A673 (cell line): ENCODE results near the gene ADAM19. TPM values are rescaled to one million over a fixed set of nuclear protein-coding genes. Genes with fewer than 3 reads are reported as not detected.

Experiments used
- BruUV-seq: library from RNA; stranded (reverse); fragments of 400-500 nt; replicated peaks from 2 replicates; lab custom pipeline; 2021; lab: Mats Ljungman, UMichigan
- CTCF ChIA-PET: fragments of 300-600 bp; sonication (Branson Sonifier 250); formaldehyde crosslinking; loops from one replicate; lab custom pipeline; 2022; ENCODE audit warnings: antibody characterized with exemption; lab: Charles Lee
- POLR2A ChIA-PET: fragments of 300-600 bp; sonication (Branson Sonifier 250); formaldehyde crosslinking; loops from one replicate; lab custom pipeline; 2022; ENCODE audit warnings: antibody characterized with exemption; ENCODE audit not compliant: low non-redundant PET; lab: Charles Lee
- DNase-seq: peaks from one replicate; pipeline ENCODE4 v3.0.0-alpha.2; 2015; ENCODE audit warnings: low spot score
- H3K27ac ChIP-seq: fragments of 200-600 bp; sonication (generic); 2 replicates; pipeline ENCODE4 v1.5.1; 2016; ENCODE audit warnings: mixed run types, low read depth, mild to moderate bottlenecking, mixed read lengths, antibody characterized with exemption, low read length; ENCODE audit not compliant: poor library complexity, severe bottlenecking
- H3K27me3 ChIP-seq: fragments of 200-600 bp; sonication (generic); replicated peaks from 2 replicates; pipeline ENCODE4 v1.6.1; 2017; ENCODE audit warnings: mixed run types, low read depth, mild to moderate bottlenecking, mixed read lengths, antibody characterized with exemption, low read length; ENCODE audit not compliant: insufficient read depth, poor library complexity
- H3K36me3 ChIP-seq: fragments of 200-600 bp; sonication (generic); 2 replicates; pipeline ENCODE4 v1.6.1; 2016; ENCODE audit warnings: mixed run types, mild to moderate bottlenecking, mixed read lengths, antibody characterized with exemption, low read length; ENCODE audit not compliant: insufficient read depth, poor library complexity, severe bottlenecking
- H3K4me1 ChIP-seq: fragments of 200-600 bp; sonication (generic); 2 replicates; pipeline ENCODE4 v1.6.1; 2017; ENCODE audit warnings: mixed run types, mild to moderate bottlenecking, mixed read lengths, antibody characterized with exemption, low read length; ENCODE audit not compliant: insufficient read depth, poor library complexity, severe bottlenecking
- H3K4me3 ChIP-seq: fragments of 200-600 bp; sonication (generic); 2 replicates; pipeline ENCODE4 v1.5.1; 2016; ENCODE audit warnings: low read depth, mixed run types, mild to moderate bottlenecking, mixed read lengths, low read length; ENCODE audit not compliant: poor library complexity, severe bottlenecking
- H3K9me3 ChIP-seq: fragments of 200-600 bp; sonication (generic); 2 replicates; pipeline ENCODE4 v1.6.1; 2016; ENCODE audit warnings: mixed run types, low read depth, mild to moderate bottlenecking, mixed read lengths, antibody characterized with exemption, low read length; ENCODE audit not compliant: poor library complexity, severe bottlenecking
- CTCF ChIP-seq: fragments of 300-800, 200-600 bp; sonication (generic); conservative IDR thresholded peaks from 2 replicates; pipeline ENCODE4 v1.5.1; 2017; ENCODE audit warnings: low read depth, mild to moderate bottlenecking, antibody characterized with exemption, low read length, moderate library complexity, mixed read lengths
- EZH2 ChIP-seq: fragments of 200-600 bp; sonication (generic); IDR thresholded peaks from 2 replicates; pipeline ENCODE4 v1.6.1; 2017; ENCODE audit warnings: borderline replicate concordance, low read depth, mild to moderate bottlenecking, mixed read lengths, antibody characterized with exemption, low read length; ENCODE audit not compliant: poor library complexity, severe bottlenecking
- intact Hi-C: fragments of 100-400 bp; cut with micrococcal nuclease; formaldehyde crosslinking; loops from one replicate; pipeline ENCODE4 v1.10.0; 2022; ENCODE audit not compliant: unreplicated experiment
- total RNA-seq: library from RNA; stranded (reverse); gene quantifications from 2 replicates; pipeline ENCODE4 v1.2.3, GENCODE V29; 2021

ADAM19 gene
- total RNA-seq, 1 experiment from 2014 or later = 1.7 TPM

- no TSS peak for BruUV-seq
- TF ChIP-seq EZH2 = no peak
- TF ChIP-seq CTCF = no peak
- POLR2A ChIA-PET = interaction anchor here (0.6 kb wide), 1 partner anchor 26 kb away, joined by 3 read pairs; no protein-coding TSS in a partner anchor
- CTCF ChIA-PET = interaction anchor here (0.6 kb wide), 1 partner anchor 132 kb away, joined by 3 read pairs; no protein-coding TSS in a partner anchor
- Histone ChIP-seq H3K4me3 (no peak overlapping the region), H3K9me3 (no peaks in the 10 kb centered on the region), H3K4me1 (peaks cover 8% of the 10 kb centered on the region), H3K27ac (no peak overlapping the region), H3K36me3 (no peaks in the 10 kb centered on the region), H3K27me3 (no peaks in the 10 kb centered on the region)
- intact Hi-C loops = no loop called here
- DNase-seq = peak; percentile 68
Measured at GRCh38 chr5:157464519-157465171, 110.9 kb downstream of the ADAM19 start.

- Histone ChIP-seq H3K36me3 (no peaks in the 10 kb centered on the region), H3K27me3 (no peaks in the 10 kb centered on the region), H3K4me1 (peaks cover 8% of the 10 kb centered on the region), H3K27ac (no peak overlapping the region), H3K4me3 (no peak overlapping the region), H3K9me3 (no peaks in the 10 kb centered on the region)
- intact Hi-C loops = no loop called here
- no TSS peak for BruUV-seq
- CTCF ChIA-PET = interaction anchor here (0.6 kb wide), 1 partner anchor 132 kb away, joined by 3 read pairs; no protein-coding TSS in a partner anchor
- TF ChIP-seq CTCF (no peak), EZH2 (no peak)
- POLR2A ChIA-PET = interaction anchor here (0.6 kb wide), 1 partner anchor 27 kb away, joined by 3 read pairs; no protein-coding TSS in a partner anchor
- peak; percentile 39 for DNase-seq
Measured at GRCh38 chr5:157463621-157464518, 111.7 kb downstream of the ADAM19 start.

- H3K4me1 ChIP-seq = peaks cover 8% of the 10 kb centered on the region
- CTCF ChIA-PET = no interaction called here
- TF ChIP-seq EZH2 (no peak), CTCF (no peak)
- H3K27ac ChIP-seq = no peak overlapping the region
- POLR2A ChIA-PET = no interaction called here
- H3K36me3 ChIP-seq = no peaks in the 10 kb centered on the region
- no TSS peak for BruUV-seq
- no peaks in the 10 kb centered on the region for H3K9me3 ChIP-seq
- intact Hi-C loops = no loop called here
- DNase-seq = no peak
- no peak overlapping the region for H3K4me3 ChIP-seq
- H3K27me3 ChIP-seq = no peaks in the 10 kb centered on the region
Measured at GRCh38 chr5:157463081-157463480, 112.5 kb downstream of the ADAM19 start.
